Measurements from ENCODE around the gene TNPO2.

Gene TNPO2

DNA sequence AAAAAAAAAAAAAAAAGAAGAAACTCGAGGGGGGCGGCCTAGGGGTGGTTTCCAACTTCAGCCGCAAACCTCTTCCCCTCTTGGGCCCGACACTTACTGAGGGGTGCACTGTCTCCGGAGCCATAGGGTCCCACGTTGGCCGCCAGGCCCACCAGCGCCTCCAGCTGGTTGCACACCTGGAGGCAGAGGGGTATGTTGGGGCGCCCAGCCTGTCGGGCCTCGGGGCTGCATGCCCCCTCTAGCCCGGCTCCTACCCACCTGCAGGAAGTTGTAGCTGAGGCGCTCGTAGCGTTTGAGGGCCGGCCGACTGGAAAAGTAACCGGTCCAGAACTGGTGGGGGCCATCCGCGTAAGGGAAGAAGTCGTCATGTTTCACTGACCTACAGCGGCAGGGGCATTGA lies 65.8 kb downstream of the TNPO2 start:
- in situ Hi-C loops (cut with HindIII; ENCODE audit: low pct_unique_long_range_greater_than_20kb, low sequenced_read_pairs): no loop called here
- TF ChIP-seq JUND (IDR thresholded peaks at IDR 0.05; ENCODE audit: low read depth): no peak

DNA sequence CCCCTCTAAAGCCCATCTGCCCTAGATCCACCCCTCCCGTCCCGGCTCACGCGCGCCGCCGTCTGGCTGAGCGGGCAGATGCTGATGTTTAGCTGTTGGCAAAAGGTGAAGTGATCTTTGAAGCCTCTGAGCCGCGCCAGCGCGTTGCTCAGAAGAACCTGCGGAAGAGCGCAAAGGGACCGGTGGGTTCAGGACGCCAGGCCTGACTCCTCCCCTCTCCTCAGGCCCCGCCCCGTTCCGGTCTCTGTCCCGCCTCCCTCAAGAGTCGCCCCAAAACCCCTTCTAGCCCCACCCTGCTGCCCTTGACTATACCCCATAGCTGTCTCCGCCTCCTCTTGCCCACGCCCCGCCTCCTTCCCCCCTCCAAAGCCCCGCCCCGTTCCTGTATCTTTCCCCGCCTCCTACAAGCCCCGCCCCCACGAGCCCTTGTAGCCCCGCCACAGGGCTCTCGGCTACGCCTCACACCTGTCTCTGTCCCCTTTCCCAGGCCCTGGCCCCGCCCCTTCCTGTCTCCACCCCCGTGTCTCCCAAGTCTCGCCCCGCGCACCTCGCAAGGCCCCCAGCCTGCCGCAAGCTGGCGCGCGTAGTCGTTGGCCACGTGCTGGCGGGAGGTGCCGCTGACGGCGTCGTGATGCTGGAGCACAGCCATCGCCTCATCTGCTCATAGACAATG lies 66.7 kb downstream of the TNPO2 start:
- in situ Hi-C loops (cut with HindIII; ENCODE audit: low pct_unique_long_range_greater_than_20kb, low sequenced_read_pairs): no loop called here
- TF ChIP-seq JUND (IDR thresholded peaks at IDR 0.05; ENCODE audit: low read depth): no peak
- no peak for DNase-seq (ENCODE audit: low read depth in 1 of 2, low spot score in 1 of 2)

More for the DNA sequence above, 65.8 kb downstream of the TNPO2 start:
- DNase-seq (ENCODE audit: low read depth in 1 of 2, low spot score in 1 of 2): no peak

DNA sequence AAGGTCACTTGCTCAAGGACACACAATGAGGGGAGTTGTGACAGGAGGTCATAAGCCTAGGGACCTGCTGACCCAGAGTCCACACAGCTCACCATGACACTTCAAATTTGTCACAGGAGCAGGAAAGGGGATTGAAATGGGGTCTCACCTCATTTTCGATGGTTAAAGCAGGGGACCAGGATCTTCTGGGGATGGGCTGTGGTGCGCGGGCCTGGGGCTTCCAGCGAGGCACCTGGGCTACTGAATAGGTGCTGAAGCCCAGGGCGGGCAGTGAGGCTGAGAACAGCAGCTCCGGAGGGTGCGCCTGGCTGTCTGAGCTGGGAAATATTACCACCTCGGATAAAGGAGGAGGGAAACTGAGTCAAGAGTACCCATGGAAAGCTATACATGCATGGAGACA lies 68.2 kb downstream of the TNPO2 start:
- in situ Hi-C loops (cut with HindIII; ENCODE audit: low pct_unique_long_range_greater_than_20kb, low sequenced_read_pairs): no loop called here
- no peak for TF ChIP-seq JUND (IDR thresholded peaks at IDR 0.05; ENCODE audit: low read depth)
- DNase-seq (ENCODE audit: low read depth in 1 of 2, low spot score in 1 of 2): no peak

DNA sequence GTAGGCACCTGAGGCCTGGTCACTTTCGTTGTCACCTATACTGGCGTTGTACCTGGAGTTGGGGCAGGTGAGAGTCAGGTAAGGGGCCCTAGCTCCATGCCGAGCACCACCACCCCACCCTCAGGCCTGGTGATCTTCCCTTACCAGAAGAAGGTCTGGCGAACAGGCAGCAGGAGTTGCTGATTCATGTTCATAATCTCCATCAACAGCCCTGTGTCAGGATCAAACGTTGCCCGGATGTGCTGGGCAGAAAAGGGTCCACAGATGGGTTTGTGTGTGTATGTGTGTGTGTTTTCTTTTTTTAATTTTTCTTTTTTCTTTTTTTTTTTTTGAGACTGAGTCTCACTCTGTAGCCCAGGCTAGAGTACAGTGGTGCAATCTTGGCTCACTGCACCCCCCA lies 71.5 kb downstream of the TNPO2 start:
- TF ChIP-seq JUND (IDR thresholded peaks at IDR 0.05; ENCODE audit: low read depth): no peak
- in situ Hi-C loops (cut with HindIII; ENCODE audit: low pct_unique_long_range_greater_than_20kb, low sequenced_read_pairs): no loop called here
- no peak for DNase-seq (ENCODE audit: low read depth in 1 of 2, low spot score in 1 of 2)

DNA sequence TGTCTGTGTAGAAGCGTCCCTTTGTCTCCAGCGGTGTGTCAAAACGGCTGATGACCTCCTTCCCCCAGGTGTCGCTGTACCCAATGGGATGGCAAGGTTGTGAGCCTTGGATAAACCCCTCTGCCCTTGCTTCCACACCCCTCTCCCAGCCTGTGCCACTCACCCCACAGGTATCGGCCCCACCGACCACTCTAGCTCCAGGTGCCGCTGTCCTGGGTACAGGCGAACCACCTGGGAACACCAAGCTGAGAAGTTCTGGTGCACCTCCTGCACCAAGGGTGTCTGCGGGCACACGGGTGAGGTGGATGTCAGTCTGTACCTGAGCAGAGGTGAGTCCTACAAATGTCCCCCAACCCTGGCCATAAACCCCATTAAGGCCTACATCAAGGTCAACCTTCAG lies 73.8 kb downstream of the TNPO2 start:
- DNase-seq (ENCODE audit: low read depth in 1 of 2, low spot score in 1 of 2): no peak
- TF ChIP-seq JUND (IDR thresholded peaks at IDR 0.05; ENCODE audit: low read depth): no peak
- in situ Hi-C loops (cut with HindIII; ENCODE audit: low pct_unique_long_range_greater_than_20kb, low sequenced_read_pairs): no loop called here
